GM18517 (cell line): ENCODE results near the gene TSPAN31.
A peak's percentile ranks its signal among the peaks of the same experiment; 100 is the strongest.
"Not testable (repeated sequence)": the region's sequence is repeated elsewhere in the genome, so short reads cannot be mapped to it uniquely, and the experiment has no call there.

Experiments used
- ATAC-seq: cut with Tn5 transposase; IDR thresholded peaks from one replicate; pipeline ENCODE4 v1.9.1; 2021; ENCODE audit warnings: mild to moderate bottlenecking, moderate library complexity; ENCODE audit not compliant: unreplicated experiment

Gene TSPAN31

DNA sequence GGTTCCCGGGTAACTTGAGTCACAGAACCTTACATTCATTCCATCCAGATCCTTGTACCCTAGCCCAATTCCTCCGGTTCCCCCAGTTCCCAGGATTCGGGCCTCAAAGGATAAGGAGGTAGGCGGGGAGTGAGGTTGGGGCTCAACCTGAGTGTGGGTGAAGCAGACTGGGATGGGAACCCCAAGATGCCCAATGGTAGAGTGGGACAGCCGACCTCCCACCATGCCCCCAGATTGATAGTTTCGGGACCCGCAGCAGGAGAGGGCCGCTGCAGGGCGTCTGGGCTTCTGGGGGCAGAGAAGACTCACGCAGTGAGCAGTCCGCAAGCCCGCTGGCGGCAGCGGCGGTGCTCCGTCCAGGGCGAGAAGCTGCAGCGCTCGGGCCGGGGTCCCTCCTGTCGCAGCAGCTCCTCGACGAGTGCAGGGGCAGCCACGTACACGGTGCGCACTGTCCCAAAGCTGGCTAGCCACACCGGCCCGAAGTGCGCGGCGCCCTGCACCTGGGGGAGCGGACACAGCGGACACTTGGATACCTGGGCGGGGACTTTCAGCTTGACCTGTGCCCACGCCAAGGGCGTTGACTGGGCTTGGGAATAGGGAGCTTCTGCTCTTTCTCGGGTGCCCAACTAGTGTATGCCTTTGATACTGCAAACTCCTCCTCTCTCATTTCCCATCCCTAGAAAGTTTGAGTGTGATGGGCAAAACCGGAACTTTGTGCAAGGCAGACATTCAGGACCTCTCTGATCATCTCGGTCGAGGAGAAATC is 21.0 kb downstream of the TSPAN31 start:
- no peak for ATAC-seq

DNA sequence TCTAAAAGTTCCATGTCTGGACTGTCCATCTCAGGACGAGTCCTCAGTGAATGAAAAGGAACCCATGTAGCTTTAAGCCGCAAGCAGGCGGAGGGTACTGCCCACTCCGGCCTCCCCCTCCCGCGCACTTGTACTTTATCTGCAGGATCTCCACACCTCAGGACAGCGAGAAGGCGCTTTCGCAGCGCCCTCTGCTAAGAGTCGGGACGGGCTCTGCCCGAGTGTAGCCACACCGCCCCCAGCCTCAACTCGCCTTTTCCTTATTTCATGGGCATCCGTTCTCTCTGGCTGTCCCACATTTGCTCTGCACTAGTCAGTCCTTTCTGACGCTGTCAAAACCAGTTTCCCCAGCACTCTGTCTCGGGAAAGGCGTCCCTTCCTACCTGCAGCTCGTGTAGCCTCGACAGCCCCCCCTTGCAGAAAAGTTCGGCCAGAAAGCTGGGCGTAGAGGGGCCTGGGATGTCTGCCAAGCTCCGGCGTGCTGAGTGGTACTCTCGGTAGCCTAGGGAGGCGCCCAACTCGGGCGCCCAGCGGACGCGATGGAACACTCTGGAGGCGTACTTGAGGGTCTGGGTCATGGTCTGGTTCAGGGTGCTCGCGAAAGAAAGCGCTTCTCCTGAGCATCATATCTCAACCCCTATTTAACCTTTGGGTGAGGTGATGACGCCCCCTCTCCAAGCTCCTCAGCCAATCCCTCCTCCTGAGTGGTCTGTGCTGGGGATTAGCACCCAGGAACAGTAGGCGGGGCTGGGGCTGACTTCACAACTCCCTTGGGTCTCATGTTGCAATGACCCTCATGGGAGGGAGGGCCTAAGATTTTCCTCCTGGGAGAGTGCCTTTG is 21.8 kb downstream of the TSPAN31 start, which contains the start of gene CYP27B1:
TSS of gene CYP27B1 (minus strand) at position 615 of the 841 bp plus-strand sequence. CDS start at position 578, 37 bp downstream.
- ATAC-seq = no peak

DNA sequence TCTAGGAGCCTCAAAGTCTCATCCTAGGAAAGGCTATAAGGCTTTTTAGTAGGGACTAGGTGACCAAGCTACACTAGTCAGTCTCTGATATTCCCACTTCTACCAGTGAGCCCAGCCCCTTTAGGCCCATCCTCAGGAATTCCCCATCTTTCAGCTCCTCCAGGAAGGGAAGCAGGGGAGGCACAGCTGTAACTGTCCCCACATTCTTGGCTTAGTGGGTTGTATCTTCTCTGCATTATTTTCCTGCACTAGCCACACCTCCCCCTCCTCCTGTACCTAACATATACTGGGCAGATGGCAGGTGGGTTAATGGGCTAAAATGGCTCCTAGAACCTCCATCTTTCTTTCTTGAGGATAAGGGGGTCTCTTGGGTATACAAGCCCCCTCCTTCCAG is 22.5 kb downstream of the TSPAN31 start:
- ATAC-seq = no peak

DNA sequence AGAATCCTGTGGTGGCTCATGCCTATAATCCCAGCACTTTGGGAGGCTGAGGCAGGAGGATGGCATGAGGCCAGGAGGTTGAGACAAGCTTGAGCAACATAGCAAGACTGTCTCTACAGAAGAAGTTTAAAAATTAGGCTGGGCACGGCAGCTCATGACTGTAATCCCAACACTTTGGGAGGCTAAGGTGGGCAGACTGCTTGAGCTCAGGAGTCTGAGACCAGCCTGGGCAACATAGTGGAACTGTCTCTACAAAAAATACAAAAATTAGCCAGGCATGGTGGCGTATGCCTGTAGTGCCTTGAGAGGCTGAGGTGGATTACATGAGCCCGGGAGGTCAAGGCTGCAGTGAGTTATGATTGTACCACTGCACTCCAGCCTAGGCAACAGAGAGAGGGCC is 23.0 kb downstream of the TSPAN31 start:
- no peak for ATAC-seq

DNA sequence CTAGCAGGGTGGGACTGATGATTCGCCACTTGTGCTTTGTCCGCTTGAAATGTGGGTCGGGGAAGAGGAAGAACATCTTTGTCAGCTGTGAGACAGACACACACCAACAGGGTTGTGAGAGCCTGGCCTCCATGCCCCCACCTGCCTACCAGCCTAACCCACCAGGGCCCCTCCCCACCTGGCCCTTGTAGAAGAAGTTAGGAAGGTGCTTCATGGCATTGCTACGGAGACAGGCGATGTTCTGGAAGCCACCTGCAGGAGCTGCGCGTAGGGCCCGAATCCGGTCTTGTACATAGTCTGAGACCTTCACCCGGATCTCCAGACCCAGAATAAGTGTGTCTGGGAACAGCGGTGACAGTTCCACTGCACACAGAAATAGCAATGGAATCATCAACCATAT is 24.8 kb downstream of the TSPAN31 start:
- no peak for ATAC-seq

DNA sequence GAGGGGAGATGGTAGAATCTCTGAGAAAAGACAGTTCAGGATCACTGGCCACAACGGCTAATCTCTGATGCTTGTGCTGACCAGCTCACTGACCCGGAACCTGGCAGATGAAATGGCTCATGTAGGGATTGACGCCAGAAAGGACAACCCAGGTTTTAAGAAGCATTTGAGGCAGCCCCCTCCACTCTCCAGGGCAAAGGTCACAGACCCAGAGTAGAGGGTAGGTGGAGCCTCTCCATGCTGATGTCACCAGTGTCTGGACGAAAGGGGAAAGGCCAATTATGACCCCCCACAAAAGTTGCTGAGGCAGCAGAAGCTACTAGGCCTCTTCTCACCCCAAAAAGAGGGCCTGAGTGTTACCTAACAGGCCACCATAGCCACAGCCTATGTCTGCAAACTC is 25.9 kb downstream of the TSPAN31 start:
- no peak for ATAC-seq

DNA sequence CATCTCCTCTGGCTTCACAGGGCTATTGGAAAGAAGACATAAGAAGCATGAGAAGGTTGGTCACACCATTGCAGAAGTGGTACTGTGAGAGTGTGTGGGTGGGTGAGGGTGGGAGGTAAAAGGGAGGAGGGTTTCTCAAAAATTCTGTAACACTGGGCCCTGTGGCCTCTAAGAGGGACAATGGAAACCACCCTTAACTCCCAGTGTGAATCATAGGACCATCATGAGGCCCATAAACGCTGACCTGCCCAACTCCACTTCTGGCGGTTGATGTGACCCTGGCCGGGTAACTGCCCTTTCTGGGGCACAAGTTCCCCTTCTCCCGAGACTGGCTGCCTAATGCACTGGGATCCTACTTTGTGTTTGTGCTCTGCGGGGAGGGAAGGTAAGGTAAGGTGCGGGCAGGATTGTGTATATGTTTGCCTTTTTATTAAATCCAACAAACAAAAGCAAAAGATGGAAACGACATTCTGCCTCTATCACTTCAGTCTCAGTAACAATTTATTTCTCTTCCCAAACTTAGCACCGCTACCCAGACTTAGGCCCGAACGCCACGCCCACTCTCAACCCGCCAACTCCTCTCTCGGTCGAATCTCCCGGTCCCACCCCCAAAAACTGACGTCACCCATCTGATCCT is 26.5 kb downstream of the TSPAN31 start:
- ATAC-seq = peak; percentile 82

DNA sequence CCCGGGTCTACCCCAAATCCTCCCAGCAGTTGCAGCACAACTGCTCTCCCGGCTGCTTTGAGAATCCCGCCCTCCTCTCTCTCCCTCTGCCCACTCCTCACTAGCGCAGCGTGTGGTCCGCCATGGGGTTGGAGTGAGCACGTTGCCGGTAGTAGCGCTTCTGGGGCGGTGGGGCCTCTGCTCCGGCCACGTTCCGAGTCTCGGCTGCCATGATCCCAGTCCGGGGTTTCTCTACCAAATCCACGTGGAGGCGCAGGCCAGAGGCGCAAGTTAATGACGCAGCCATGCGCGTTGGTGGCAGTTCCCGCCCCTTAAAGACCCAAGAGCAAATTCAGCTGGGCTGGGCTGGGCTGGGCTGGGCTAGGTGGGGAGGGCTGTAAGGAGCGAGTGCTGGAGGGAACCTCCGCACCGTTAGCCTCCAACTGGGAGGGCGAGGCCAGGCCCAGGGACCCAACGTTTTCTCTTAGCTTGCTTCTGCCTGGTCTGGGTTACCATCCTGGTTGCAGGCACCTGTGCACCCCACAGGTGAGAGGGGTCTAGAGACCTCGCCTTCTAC is 27.1 kb downstream of the TSPAN31 start, which contains the start of gene METTL1:
TSS of gene METTL1 (minus strand) at position 233 of the 556 bp plus-strand sequence. CDS start at position 211, 22 bp downstream.
- peak; percentile 70 for ATAC-seq

DNA sequence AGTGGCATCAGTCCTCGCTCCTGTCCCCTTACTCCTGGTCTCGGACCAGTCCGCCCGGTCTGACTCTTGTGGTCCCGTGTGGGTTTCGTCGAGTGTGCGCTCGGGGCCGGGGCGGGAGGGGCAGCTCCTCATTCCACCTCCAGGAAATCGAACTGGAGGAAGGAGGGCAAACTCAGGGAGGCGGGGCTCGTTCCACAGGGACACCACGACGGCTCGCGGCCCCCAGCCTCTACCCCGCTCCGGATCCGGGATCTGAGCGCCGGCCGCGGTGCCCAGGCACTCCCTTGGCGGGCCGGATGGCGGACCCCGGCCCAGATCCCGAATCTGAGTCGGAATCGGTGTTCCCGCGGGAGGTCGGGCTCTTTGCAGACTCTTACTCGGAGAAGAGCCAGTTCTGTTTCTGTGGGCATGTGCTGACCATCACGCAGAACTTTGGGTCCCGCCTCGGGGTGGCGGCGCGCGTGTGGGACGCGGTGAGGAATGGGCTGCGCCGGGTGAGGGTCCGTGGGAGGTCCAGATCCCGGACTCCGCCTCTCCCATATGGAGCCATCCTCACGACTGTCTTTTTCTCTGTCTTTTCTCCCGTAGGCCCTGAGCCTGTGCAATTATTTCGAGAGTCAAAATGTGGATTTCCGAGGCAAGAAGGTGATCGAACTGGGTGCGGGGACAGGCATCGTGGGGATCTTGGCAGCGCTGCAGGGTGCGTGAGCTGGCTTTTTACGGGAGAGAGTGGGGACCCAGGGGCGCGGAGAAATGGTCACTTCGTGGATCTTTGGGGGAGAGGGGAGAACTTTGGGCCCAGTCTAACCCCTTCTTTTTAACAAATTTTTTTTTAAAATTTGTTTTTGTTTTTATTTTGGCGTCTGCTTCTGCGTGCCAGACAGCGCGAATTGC is 27.8 kb downstream of the TSPAN31 start, which contains the start of gene EEF1AKMT3:
TSS of gene EEF1AKMT3 (plus strand) at position 186 of the 894 bp plus-strand sequence. CDS start at position 297, 111 bp downstream.
- ATAC-seq = peak; percentile 3

DNA sequence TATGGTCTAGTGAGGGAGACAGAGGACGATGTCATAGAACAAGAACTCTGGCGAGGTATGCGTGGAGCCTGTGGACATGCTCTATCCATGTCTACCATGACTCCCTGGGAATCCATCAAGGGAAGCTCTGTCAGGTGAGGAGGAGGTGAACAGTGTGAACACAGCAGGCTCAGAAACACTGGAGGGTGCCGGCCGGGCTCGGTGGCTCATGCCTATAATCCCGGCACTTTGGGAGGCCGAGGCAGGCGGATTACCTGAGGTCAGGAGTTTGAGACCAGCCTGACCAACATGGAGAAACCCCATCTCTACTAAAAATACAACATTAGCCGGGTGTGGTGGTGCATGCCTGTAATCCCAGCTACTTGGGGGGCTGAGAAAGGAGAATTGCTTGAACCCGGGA is 29.8 kb downstream of the TSPAN31 start:
- not testable (repeated sequence) for ATAC-seq

DNA sequence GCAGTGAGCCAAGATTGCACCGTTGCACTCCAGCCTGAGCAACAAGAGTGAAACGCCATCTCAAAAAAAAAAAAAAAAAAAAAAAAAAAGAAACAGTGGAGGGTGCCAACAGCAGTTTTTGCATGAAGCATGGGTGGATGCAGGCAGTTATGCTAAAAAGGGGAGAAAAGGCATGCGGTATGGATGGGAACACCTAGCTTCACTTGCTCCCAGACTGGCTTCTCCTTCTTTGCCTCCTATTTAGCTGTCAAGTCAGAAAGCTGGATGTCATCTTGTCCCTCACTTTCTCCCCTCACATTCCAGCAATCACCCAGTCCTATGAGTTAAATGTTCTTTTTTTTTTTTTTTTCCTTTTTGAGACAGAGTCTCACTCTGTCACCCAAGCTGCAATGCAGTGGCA is 30.2 kb downstream of the TSPAN31 start:
- no peak for ATAC-seq

DNA sequence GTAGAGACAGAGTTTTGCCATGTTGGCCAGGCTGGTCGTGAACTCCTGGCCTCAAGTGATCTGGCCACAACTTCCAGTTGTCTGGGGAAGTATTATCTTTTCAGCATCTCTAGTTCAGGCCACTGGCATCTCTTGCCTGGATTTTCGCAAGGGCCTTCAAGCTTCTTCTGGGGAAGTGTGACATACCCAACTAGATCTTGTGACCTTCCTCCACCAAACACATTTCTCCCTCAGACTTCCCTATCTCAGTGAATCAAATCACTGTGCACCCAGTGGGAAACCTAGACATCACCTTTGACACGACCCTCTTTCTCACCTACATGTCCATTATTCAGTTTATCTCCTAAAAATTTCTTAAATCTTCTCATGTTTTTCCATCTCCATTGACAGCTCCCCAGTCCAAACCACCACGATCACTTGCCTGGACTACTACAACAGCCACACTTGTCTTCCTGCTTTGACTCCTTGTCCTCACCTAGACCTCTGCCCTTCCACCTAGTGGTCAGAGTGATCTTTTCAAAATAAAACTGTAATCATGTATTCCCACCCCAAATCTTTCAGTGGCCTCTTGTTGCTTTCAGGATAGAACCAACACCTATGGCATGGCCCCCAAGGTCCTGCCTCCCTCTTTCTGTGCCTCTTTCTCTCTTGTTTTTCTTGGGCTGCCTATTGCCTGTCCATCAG is 30.9 kb downstream of the TSPAN31 start:
- ATAC-seq = no peak

DNA sequence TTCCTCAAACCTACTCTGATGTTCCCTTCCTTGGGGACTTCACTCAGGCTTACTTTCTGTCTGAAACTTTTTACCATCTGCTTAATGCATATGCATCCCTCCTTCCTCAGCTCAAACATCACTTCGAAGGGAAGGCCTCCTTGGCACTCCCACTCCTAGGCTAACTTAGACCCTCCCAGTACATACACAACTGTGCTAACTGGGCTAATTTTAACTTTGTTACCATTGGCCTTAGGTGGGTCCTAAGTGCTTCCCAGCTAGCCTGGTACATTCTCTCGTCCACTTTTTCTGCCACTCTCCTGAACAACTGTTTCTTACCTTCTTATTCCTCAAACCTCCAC is 31.4 kb downstream of the TSPAN31 start:
- ATAC-seq = no peak

DNA sequence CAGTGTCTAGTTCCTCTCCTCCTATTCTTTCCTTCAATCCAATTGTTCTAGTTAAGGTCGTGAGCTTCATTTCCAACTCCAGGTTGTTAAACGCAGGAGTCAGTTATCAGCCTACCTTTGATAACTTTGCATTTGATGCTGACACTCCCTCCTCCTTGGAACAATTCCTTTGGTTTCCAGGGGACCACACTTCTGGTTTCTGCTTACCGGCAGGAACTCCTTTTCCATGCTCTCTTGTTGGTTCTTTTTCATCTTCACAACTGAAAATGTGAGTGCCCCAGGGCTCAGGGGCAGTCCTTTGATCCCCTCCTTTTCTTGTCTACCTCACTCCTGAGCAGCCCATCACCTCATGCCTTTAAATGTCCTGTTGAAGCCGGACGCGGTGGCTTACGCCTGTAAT is 32.5 kb downstream of the TSPAN31 start:
- ATAC-seq = no peak

DNA sequence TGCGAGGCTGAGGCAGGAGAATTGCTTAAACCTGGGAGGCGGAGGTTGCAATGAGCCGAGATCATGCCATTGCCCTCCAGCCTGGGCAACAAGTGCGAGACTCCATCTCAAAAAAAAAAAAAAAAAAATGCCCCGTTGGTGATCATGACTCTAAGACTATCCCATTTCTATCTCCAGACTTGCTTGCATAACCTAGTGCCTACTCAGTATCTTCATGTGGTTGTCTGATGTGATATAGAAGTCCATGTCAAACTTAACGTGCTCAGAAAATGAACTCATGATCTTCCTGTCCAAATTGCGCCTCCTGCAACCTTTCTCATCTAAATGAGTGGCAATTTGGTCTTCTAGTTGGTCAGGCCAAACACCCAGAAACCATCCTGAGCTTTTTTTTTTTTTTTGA is 33.1 kb downstream of the TSPAN31 start:
- no peak for ATAC-seq

DNA sequence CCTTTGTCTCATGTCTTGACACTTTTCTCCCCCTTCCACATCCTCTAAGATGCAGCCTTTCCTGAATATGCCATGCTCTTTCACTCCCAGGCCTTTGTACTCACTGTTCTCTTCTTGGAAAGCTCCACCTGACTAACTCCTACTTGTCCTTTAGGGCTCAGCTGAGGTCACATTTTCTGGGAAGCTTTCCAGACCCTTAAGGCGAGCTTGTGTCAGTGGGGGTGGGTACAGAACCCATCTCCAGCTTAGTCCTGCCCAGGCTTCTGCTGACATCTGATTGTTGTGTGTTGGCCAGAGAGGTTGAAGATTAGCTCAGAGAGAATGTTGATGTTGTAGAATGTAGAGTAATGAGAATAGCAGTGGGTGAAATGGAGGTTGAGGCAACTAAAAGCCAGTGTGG is 34.9 kb downstream of the TSPAN31 start:
- no peak for ATAC-seq

DNA sequence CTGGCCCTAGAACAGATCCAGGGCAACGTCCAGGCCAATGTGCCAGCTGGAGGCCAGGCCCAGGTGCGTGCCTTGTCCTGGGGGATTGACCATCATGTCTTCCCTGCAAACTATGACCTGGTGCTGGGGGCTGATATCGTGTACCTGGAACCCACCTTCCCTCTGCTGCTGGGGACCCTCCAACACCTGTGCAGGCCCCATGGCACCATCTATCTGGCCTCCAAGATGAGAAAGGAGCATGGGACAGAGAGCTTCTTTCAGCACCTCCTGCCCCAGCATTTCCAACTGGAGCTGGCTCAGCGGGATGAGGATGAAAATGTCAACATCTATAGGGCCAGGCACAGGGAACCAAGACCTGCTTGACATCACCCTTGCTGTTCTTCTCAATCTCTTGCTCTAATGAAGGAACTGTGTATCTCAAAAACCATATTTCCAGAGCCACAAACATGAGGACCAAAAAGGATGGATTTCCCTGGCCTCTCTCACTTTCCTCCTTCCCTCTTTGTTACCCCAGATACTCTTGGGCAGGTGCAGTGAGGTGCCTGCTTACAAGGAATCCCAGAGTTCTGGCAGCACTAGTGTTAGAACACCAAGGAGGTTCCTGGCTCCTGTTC is 35.6 kb downstream of the TSPAN31 start:
- no peak for ATAC-seq

DNA sequence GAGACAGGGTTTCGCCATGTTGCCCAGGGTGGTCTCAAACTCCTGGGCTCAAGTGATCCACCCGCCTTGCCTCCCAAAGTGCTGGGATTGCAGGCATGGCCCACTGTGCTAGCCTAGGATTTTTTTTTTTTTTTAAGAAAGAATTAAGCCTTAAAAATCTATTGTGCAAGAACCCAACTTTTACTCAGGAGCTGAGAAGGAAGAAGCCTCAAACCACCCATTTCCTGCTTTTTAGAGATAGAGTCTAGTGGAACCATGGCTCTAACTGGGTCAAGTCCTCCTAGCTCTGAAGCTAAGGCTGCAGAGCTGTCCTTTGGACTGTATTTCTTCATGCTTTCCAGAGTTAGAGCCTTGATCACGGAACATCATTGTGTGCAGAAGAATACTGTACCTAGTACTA is 36.4 kb downstream of the TSPAN31 start:
- no peak for ATAC-seq

DNA sequence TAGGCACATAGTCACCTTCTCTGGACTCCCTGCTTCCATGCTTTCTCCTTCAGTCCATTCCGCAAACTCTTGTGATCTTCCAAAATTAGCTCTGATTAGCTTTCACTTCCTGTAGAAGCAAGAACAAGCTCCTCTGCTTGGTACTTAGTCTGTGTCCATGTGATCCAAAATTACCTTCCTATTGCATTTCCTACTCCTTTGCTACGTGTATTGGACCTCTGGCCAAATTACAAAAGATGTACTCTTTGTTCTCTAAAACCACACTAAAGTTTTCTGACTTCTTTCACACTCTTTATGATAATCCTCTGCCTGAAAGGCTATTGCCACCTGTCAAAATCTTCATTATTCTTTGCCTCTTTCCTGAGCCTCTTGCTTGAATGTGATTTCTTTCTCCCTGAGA is 37.0 kb downstream of the TSPAN31 start:
- no peak for ATAC-seq
